AG04450 (cell line): ENCODE data around the gene SPP1. TPM values are rescaled to one million over a fixed set of nuclear protein-coding genes. Genes with fewer than 3 reads are reported as not detected.

Experiments used
- CTCF ChIA-PET: fragments of 300-600, 350-600 bp; formaldehyde crosslinking; extraction: SDS; loops from one replicate; lab custom pipeline; 2022; ENCODE audit warnings: antibody characterized with exemption, inconsistent platforms; lab: Charles Lee
- POLR2A ChIA-PET: fragments of 350-600 bp; formaldehyde crosslinking; extraction: SDS; loops from one replicate; lab custom pipeline; 2021; ENCODE audit warnings: antibody characterized with exemption, inconsistent platforms; lab: Yijun Ruan, JAX
- DNase-seq: peaks from one replicate; pipeline ENCODE4 v3.0.0-alpha.2; 2011; ENCODE audit warnings: low read depth, low spot score
- H3K27ac ChIP-seq: one replicate; pipeline ENCODE4 v1.5.1; 2012; ENCODE audit warnings: low read depth, low read length, control low read depth
- H3K27me3 ChIP-seq: one replicate; pipeline ENCODE4 v1.6.0; 2012; ENCODE audit warnings: low read length; ENCODE audit not compliant: control insufficient read depth, insufficient read depth
- H3K4me3 ChIP-seq: 2 replicates; pipeline ENCODE4 v1.5.1; 2011; ENCODE audit warnings: mild to moderate bottlenecking, low read depth, low read length, control low read depth
- H3K9me3 ChIP-seq: 2 replicates; pipeline ENCODE4 v1.5.1; 2012; ENCODE audit warnings: low read length; ENCODE audit not compliant: control insufficient read depth, insufficient read depth
- polyA minus RNA-seq: library from RNA; depleted of rRNA, polyadenylated mRNA; stranded (reverse); fragments of >200 nt; gene quantifications from 2 replicates; pipeline ENCODE4 v1.2.3, GENCODE V29; 2011; rRNA and poly(A)+ RNA removed
- polyA plus RNA-seq: library from polyadenylated mRNA; depleted of rRNA; stranded (reverse); fragments of >200 nt; gene quantifications from 2 replicates; pipeline ENCODE4 v1.2.3, GENCODE V29; 2011; rRNA removed
- TF ChIP-seq, protein P1 (sequence below): IDR thresholded peaks from 2 replicates; pipeline ENCODE4 v1.5.1; 2011; ENCODE audit warnings: low read depth, low read length, control low read depth, inconsistent platforms

SPP1 gene
- polyA plus RNA-seq (0.29 and 0.69 TPM in 2 replicates), polyA minus RNA-seq (0.70 and 0.78 TPM in 2 replicates)

- DNase-seq, result no peak
- ChIA-PET POLR2A (no interaction called here), CTCF (interaction anchor here (0.6 to 6.5 kb wide), 9 partner anchors 12 to 312 kb away, joined by 3 to 95 read pairs (median 4); no protein-coding TSS in a partner anchor)
- no peak within 1 kb of the TSS for H3K27ac ChIP-seq
- H3K27me3 ChIP-seq, result no peaks in the 10 kb centered on the region
- TF ChIP-seq, protein P1, sequence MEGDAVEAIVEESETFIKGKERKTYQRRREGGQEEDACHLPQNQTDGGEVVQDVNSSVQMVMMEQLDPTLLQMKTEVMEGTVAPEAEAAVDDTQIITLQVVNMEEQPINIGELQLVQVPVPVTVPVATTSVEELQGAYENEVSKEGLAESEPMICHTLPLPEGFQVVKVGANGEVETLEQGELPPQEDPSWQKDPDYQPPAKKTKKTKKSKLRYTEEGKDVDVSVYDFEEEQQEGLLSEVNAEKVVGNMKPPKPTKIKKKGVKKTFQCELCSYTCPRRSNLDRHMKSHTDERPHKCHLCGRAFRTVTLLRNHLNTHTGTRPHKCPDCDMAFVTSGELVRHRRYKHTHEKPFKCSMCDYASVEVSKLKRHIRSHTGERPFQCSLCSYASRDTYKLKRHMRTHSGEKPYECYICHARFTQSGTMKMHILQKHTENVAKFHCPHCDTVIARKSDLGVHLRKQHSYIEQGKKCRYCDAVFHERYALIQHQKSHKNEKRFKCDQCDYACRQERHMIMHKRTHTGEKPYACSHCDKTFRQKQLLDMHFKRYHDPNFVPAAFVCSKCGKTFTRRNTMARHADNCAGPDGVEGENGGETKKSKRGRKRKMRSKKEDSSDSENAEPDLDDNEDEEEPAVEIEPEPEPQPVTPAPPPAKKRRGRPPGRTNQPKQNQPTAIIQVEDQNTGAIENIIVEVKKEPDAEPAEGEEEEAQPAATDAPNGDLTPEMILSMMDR, result no peak
- H3K4me3 ChIP-seq, result no peak within 1 kb of the TSS
- no peaks in the 10 kb centered on the region for H3K9me3 ChIP-seq
Observed at GRCh38 chr4:87975466-87975865, at the start of gene SPP1. Gene SPP1 (plus strand): TSS chr4:87975714. CDS start chr4:87976896, 1,182 bp downstream.

DNA sequence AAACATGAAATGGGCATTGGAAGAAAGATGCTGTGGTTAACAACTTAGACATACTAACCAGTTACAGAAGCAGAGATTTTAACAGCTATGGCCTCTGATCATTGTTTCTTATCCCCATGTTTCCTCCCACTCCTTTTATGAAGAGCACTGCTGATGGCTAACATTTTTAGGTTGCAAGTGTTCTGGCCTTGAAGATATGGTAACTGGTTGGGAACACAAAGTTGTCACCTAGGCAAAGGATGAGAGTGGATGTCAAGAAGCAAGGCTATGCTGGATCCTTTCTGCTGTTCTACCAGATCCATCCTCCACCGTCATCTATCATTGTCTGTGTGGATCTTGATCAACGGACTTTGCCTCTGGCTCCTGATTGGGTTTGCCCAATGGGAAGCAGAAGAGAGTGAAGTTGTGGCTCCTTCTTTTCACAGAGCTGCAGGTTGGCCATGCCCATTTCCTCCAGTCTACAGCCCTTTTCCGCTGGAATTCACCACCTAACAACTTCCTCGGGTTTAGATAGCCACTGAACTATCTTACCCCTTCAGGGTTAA is 48.9 kb upstream of the SPP1 start:
- H3K4me3 ChIP-seq, result no peak overlapping the region
- POLR2A ChIA-PET, result no interaction called here
- H3K27ac ChIP-seq, result no peak overlapping the region
- DNase-seq, result no peak
- no peaks in the 10 kb centered on the region for H3K27me3 ChIP-seq
- TF ChIP-seq, protein P1, result no peak
- H3K9me3 ChIP-seq, result no peaks in the 10 kb centered on the region
- CTCF ChIA-PET, result no interaction called here

DNA sequence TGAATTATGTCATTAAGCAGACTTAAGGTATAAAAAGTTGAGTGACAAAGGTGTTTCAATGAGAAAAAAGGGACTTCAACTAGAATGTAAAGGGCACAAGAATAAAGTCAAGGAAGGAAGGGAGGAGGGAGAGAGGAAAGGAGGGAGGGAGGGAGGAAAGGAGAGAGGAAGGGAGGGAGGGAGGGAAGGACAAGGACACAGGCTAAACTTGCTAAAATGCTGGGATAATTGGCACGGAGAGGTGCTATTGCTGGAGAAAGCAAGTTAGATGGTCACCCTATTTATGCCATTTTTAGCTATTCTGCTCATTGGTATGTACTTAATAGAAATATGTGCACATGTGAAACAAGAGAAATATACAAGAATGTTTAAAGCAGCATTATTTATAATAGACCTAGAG is 44.9 kb upstream of the SPP1 start:
- ChIA-PET CTCF (no interaction called here), POLR2A (no interaction called here)
- no peaks in the 10 kb centered on the region for H3K9me3 ChIP-seq
- no peak overlapping the region for H3K27ac ChIP-seq
- TF ChIP-seq, protein P1, result no peak
- no peaks in the 10 kb centered on the region for H3K27me3 ChIP-seq
- no peak for DNase-seq
- H3K4me3 ChIP-seq, result no peak overlapping the region

DNA sequence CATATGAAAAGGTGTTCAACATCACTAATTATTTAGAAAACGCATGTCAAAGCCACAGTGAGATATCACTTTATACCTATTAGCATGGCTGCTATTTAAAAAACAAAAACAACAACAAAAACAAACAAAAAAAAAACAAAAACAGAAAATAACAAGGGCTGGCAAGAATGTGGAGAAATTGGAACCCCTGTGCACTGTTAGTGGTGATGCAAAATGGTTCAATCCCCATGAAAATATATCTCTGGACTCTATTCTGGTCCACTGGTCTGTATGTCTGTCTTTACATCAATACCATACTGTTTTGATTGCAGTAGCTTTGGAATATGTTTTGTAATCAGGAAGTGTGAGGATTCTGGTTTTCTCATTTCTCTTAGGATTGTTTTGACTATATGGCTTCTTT is 43.6 kb upstream of the SPP1 start:
- no peak for DNase-seq
- Histone ChIP-seq H3K9me3 (no peaks in the 10 kb centered on the region), H3K4me3 (no peak overlapping the region), H3K27ac (no peak overlapping the region), H3K27me3 (no peaks in the 10 kb centered on the region)
- TF ChIP-seq, protein P1, result no peak
- ChIA-PET POLR2A (no interaction called here), CTCF (interaction anchor here (0.6 kb wide), 1 partner anchor 102 kb away, joined by 3 read pairs; no protein-coding TSS in a partner anchor)

DNA sequence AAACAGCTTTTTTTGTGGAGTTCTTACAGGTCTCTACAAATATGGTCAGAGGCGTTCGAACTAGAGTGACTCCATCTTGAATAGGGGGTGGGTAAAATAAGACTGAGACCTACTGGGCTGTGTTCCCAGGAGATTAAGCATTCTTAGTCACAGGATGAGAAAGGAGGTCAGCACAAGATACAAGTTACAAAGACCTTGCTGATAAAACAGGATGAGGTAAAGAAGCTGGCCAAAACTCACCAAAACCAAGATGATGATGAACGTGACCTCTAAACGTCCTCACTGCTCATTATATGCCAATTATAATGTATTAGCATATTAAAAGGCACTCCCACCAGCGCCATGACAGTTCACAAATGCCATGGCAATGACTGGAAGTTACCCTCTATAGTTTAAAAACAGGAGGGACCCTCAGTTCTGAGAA is 42.8 kb upstream of the SPP1 start:
- ChIA-PET CTCF (interaction anchor here (0.6 kb wide), 1 partner anchor 101 kb away, joined by 3 read pairs; no protein-coding TSS in a partner anchor), POLR2A (no interaction called here)
- Histone ChIP-seq H3K27me3 (no peaks in the 10 kb centered on the region), H3K9me3 (no peaks in the 10 kb centered on the region), H3K27ac (no peak overlapping the region), H3K4me3 (no peak overlapping the region)
- no peak for DNase-seq
- TF ChIP-seq, protein P1, result no peak
